Fibroblast of skin of scalp (primary cell): Measurements from ENCODE around the gene ARHGDIA.
A peak's percentile ranks its signal among the peaks of the same experiment; 100 is the strongest.
"Not testable (repeated sequence)": the region's sequence is repeated elsewhere in the genome, so short reads cannot be mapped to it uniquely, and the experiment has no call there.

Source experiments
- DNase-seq: peaks from one replicate; pipeline ENCODE4 v3.0.0-alpha.2; 2013

ARHGDIA gene

DNA sequence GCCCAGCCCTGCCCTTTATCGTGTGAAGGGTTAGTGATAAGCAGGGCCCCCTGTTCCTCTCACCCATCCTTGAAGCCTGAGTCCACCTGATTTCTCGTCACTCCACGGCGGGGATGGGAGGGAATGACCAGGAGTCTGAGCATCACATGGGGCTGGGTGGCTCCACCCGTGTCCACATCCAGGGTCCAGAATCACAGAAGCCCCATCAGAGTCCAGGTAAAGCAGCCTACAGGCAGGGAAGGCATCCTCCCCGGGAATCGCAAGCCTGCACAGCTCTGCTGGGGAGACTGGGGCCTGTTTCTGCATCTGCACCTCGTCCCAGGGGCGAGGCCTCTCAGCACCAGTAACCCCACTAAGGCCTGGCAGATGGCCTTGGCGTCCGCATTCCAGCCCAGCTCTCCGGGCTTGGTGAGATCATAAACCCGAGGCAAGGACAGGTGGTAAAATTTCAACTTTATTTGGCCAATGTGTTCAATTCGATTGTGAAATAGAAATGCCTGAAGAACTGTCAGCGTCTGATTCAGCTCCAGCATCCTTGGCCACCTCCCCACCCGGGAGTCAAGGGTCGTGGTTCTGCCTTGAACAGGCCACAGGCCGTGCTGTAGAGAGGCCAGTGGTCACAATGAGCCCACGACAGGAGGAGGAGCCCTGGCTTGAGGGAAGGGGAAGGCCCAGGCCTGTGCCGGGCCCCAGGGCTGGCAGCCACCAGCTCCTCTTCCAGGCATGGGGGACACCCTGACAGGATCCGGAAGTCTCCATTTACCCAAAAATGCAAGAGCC lies 28.2 kb downstream of the ARHGDIA start:
- no peak for DNase-seq

DNA sequence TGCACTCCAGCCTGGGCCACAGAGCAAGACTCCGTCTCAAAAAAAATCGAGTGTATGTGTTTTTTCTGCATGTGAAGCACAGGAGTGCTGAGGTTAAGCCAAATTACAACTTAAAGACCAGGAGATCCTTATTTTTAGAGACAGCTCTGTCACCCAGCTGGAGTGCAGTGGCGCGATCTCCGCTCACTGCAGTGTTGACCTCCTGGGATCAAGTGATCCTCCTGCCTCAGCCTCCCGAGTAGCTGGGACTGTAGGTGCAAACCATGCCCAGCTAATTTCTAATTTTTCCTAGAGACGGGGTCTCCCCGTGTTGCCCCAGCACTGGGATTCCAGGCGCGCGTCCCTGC lies 28.8 kb downstream of the ARHGDIA start:
- DNase-seq: no peak

DNA sequence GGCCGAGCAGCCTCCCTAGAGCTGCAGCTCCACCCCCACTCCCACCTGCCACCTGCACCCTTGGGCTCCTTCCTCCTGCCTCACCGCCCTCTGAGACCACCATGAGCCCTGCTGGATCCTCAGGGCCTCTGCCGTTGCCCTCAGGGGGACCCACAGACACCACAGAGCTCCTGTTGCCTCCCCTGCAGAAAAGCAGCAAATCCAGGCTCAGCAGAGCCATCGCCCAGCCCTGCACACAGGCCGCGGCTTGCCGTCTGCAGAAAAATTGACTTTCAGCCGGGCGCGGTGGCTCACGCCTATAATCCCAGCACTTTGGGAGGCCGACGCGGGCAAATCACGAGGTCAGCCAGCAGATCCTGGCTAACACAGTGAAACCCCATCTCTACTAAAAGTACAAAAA lies 29.3 kb downstream of the ARHGDIA start:
- no peak for DNase-seq

DNA sequence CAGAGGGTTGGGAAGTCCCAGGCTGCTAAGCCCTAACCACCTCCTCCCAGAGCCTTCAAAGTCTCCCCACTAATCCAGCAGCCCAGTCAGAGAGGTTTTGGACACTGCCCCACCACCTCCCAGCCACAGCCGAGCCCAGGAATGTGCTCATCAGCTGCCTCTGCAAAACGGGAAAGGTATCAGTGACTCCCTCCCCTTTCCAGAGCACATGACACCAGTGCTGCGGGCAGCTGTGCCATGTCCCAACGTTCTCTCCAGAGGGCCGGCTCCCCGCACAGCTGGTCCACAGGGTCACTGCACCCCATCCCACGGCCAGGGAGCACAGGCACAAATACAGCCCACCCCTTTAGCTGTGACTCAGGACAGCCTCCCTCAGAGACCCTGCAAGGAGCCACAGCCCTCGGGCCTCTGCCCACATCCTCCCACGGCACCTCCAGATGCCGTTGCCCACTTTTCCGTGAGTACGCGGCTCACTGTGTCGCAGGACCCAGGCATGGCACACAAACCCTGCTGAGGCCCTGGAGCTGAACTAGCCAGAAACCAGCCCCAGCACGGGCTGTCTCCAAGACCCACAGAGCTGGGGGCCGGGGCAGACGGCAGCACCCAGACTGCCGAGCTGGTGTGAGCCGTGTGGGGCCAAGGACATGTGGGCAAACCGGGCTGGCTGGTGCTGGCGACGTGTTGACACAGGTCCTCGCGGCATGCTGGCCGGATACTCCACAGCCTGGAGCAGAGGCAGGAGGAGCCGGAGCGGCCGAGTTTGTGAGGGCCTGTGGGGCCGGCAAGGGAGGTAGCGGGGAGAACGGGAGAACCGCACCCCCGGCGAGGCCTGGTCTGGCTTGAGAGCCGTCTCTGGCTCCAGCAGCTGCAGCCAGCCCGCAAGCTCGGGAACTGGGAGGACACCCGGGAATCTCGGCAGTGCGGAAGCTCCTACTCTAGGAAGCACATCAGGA lies 30.0 kb downstream of the ARHGDIA start:
- no peak for DNase-seq

DNA sequence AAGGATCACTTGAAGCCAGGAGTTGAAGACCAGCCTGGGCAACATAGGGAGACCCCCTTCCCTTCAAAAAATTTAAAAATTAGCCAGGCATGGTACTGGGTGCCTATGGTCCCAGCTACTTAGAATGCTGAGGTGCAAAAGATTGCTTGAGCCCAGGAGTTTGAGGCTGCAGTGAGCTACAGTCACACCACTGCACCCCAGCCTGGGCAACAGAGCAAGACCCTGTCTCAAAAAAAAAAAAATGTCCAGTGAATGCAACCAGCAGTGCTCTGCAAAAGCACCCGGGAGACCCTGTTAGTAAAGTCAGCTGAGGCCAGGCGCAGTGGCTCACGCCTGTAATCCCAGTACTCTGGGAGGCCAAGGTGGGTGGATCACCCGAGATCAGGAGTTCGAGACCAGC lies 31.1 kb downstream of the ARHGDIA start:
- not testable (repeated sequence) for DNase-seq

DNA sequence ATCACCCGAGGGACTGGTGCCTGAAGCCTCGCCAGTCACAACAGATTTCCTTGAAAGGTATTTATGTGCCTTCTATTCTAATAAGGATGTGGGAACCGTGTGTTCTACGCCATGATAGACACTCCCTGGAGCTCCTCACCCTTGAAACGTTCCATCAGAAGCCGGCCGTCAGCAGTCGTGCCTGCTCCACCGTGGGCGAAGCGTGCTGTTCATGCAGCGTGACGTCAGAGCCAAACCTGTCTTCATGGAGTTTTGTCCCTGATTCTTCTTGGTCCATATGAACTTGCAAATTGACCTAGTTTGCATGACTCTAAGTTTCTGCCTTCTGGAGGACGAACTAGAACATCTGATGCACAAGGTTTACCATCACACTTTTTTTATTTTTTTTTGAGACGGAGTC lies 31.8 kb downstream of the ARHGDIA start:
- no peak for DNase-seq

DNA sequence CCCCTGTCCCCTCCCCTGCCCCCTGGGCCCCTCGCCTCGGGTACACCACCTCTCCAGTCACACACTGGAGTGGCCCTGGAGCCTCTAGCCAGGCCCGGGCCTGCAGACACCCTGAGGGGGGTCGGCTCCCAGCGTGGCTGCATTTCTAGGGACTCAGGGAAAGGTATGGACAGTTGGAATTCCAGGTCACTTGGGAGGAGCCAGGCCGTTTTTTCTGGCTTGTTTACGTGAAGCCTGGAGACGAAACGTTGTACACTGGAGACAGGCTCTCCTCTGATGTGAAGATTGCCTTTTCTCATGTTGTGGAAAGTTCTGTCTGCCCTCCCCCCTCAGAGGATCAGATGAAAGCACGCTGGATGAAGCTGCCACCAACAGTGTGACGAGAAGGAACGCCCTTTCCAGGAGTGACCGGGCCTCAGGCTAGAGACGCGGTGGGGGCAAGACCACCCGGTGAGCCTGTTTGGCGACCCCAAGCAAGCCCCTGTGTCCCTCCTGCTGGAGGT lies 32.3 kb downstream of the ARHGDIA start:
- DNase-seq: no peak

DNA sequence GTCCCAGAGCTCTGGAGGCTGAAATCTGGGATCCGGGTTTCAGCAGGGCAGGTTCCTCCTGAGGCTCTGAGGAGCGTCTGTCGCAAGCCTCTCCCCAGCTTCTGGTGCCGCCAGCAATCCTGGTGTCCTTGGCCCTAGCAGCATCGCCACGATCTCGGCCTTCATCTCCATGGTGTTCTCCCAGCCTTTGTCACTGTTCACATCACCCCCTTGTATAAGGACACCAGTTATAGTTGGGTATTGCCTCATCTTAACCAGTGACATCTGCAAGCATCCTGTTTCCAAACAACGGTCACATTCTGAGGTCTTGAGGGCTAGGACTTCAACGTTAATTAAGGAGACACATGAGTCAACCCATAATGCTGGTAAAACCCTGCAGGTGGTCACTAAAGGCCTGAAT lies 33.5 kb downstream of the ARHGDIA start:
- no peak for DNase-seq

DNA sequence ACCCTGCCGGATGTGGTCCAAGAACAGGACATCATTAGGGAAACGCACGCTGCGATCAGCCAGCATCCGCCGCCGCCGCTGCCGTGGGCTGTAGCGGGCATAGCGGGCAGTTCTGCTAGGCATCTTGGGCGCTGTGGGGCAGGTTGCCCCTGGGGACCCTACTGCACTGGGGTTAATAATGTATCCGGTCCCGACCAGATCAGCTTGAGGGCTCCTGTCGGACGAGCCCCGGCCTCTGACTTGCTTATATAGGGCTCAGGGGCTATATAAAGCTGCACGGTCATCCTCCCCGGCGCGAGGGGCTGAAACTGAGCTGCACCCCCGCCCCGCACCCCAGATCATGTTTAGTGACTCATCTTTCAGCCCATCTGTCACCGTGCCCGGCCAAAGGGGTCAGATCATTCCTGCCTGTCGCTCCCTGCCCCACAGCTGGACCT lies 36.3 kb downstream of the ARHGDIA start, which contains the start of gene PPP1R27:
Gene PPP1R27, minus strand, starts transcription at position 220 of the 437 bp plus-strand sequence. Its CDS starts 97 bp downstream, at position 123.
- DNase-seq: no peak

DNA sequence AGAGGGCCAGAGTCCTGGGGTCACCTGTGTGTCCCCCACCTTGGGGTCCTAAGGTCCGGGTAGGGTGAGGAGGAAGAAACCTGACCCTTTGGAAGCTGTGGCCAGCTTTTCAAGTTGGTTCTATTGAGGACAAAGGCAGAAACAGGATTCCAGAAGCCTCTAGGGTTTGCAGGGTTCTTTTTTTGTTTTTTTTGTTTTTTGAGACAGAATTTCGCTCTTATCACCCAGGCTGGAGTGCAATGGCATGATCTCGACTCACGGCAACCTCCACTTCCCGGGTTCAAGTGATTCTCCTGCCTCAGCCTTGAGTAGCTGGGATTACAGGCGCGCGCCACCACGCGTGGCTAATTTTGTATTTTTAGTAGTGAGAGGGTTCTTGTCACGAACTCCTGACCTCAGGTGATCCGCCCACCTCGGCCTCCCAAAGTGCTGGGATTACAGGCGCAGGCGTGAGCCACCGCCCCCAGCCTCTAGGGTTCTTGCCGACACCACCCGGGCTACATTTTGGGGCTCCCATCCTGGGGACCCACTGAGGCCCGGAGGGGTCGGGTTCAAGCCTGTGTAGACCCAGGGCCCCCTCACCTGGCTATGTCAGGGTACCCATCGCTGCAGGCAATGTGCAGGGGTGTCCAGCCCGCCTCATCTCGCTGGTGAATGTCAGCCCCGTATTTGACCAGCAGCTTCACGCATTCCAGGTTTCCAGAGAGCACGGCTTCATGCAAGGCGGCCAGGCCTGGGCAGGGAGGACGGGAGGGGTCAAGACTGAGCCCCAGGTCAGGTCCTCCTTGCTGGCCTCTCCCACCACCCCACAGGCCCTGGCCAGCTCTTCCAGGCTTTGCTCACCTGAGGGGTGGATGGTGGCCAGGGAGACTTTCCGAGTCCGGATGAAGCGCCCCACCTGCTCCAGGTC lies 37.0 kb downstream of the ARHGDIA start:
- no peak for DNase-seq

DNA sequence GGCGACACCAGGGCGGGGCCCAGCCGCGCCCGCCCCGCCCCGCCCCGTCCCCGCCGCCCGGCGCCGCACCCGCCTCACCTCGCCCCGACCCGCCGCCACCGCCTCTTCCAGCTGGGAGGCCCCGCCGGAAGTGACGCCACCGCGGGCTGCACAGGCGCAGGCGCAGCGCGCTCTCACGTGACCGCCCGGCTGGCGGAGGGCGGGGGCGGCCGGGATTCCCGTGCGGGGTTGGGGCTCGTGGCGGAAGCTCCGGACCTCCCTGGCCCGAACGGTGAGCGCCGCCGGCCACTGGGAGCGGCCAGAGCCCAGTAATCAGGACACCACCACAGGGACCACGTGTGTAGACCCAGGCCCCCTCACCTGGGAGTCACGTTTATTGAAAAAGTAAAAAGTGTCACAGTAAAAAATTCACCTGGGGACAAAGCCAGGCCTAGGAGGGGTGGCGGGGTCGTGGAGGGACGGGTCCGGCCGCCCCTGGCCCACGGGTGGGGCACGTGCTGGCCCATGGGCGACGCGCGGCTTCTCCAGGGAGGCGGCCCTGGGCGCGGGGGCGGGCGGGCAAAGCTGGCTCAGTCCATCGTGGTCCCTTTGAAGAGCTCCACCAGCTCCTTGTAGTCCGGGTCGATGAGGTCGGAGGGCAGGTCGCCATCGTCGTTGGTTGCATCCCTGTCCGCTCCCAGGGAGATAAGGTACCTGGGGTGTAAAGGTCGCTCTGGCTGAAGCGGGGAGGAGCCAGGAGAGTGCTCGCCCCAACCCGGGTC lies 37.8 kb downstream of the ARHGDIA start, which contains the start of gene MCRIP1:
Gene MCRIP1, minus strand, starts transcription at position 132 of the 761 bp plus-strand sequence. CDS start 8,785 bp downstream, outside the sequence.
- DNase-seq: peak; percentile 94

DNA sequence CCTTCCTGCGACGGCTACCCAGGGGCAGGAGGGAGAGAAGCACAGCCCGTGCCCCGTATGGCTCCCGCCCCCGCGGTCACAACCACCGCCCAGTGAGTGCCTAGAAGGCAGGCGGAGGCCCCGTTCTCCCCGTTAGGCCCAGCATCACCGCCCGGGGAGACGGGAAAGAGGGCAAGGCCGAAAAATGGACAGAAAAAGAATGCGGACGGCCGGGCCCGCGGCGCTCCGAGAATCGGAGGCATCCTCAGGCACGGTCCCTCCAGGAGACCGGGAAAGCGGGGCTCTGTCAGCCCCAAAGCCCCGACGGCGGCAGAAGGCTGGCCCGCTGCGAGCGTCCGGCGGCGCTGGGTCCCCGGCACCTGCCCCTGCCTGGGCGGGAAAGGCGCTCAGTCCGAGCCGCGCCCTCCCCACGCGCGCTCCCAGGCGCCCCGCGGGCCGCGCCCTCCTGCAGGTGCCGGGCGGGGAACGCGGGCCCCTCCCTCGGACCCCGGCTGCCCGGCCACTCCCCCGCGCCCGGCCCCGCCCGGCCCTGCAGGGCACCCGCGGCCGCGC lies 38.5 kb downstream of the ARHGDIA start:
- DNase-seq: no peak

DNA sequence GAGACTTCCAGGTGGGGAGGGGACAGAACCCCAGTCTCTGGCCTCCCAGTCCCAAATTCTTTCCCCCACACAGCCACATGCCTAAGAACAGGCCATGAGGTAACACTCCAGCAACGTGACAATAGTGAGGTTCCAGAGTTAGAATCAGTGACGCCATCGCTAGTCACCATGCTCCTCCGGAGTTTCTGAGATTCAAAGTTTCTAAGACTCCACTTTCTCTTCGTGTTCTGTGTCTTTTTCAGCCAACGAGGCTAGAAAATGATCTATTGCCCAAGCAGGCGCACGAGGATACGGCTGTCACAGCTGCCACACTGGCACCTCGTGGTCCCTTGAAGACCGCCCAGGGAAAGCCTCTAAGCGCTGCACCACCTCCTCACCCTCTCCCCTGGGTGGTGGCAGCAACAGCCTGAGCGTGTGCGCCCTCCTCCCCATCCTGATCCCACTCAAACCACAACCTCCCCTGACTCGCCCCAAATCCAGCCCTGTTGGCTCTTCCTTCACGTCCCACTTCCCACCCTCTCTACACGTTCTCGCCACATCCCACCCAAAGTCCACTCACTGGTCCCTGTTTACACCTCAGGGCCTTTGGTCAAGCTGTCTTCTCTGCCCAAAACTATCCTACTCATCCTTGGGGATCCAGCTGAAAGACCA lies 39.1 kb downstream of the ARHGDIA start:
- peak; percentile 23 for DNase-seq

DNA sequence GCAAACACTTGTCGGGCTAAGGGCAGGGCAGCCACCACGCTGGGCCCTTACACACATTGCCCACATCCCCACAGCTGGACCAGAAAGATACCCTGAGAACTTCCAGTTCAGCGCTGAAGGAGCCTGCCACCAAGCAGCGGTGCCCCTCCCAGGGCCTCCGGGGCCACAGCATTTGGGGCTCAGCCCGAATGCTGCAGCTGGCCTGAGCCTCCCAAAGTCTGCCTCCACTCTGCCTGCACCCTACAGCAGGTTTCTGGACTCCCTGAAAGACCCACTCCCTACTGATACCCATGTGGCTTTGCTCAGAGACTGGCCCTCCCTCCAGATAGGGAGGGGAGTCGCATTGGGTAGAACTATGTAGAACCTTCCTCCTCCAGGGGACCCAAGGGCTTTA lies 39.6 kb downstream of the ARHGDIA start:
- DNase-seq: no peak

DNA sequence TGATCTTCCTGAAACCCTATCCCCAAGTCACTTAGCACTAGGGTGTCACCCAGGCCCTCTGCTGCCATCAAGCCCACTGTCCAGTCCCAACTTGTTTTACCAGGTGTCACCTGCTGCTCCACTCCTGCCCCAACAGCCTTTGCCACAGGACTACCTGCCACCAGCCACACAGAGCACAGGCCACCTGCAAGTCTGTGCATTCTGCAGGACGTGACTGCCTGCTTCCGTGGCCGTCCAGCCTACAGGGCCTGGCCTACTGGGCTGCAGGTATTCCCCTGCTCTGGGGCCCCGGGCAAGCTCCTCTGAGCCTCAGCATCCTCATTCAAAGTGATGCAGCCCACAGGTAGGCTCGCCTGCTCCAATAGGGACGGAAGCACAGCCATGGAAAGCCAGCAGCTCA lies 41.3 kb downstream of the ARHGDIA start:
- DNase-seq: no peak

DNA sequence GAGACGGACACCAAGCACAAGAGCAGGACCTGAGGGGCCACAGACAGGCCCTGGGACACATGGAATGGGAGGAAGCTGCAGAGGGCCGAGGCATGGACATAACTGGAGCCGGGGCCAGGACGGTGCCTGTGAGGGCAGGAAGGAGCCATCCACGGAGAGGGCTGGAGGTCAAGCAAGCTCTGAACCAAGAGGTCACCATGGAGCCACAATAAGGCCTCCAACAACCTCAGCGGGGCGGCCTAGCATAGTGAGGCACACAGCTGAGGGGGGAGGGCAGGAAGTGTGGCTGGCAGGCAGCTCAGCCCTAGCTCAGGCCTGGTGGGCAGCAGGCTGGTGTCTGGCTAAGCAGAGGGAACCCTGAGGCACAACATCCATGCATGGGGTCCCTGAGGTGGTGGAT lies 42.5 kb downstream of the ARHGDIA start:
- DNase-seq: no peak

DNA sequence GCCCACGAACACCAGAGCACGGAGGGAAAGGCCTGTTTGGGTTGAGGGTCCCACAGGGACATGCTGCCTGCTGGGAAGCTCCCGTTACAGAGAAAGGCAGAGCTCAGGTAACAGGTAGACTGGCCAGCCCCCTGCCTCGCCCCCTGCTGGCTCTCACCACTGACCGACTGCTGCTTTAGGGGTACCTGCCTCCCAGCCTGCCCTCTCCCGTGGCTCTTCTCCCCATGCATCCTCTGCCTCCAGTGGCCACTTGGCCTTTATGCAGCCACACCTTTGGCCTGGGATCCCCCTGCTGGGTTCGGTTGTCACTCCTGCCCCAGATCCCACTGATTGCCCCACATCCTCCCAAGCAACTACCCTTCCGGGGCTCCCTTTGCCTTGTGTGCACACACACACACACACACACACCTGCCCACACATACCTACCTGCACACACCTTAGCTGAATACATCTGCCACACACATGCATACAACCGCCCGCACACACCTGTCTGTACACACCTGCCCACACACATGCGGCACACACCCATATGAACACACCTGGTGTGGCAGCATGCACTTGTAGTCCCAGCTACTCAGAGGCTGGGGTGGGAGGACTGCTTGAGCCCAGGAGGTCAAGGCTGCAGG lies 45.2 kb downstream of the ARHGDIA start:
- DNase-seq: no peak

DNA sequence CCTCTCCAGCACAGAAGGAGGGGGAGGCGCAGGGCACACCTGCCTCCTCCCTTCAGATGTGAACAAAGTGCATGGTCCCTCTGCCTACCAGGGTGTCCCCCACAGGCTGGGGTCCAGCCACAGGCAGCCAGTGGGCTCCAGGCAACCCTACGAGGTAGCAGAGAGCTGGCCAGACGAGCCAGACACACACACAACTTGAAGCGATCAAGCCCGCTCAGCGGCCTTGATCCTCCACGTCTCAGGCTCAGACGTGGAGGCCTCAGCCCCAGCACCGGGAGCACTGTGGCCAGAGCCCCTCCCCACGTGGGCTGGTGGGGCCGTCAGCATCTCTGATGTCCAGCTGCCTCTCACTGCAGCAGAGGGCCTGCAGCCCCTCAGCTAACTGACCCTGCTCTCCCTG lies 46.5 kb downstream of the ARHGDIA start:
- no peak for DNase-seq

DNA sequence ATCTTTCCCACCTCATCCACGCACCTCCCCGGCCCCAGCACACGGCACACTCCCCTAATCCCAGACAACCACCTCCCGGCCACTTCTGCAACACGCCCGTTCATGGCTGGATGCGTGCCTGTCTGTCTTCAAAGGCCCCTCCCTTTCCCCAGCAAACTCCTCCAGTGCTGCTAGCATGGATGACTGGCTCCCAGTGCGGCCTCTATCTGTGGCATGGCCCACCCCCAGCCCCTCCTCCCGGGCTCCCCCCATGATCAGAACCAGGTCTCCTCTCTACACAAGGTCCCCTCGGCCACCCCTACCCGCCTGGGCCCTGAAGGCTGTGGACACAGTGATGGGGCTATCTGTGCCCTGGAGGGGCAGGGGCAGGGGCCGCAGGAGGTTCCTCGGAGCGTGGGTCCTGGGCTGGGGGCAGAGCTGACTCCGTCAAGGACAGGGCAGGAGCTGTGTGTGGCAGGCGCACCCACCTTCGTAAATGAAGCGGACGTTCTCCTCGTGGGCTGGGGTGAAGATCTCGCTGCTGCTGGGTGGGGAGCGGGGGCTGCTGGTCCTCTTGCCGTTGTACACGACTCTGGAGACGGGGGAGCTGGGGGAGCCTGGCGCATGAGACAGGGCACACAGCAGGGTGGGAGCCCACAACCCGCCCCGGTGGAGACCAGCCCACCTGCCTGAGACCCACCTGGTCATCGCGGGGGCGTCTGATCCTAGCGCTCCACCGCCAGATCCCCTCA lies 47.2 kb downstream of the ARHGDIA start:
- DNase-seq: no peak
